IgD-negative memory B cell (primary cell): ENCODE data around the gene SMIM17. TPM values are rescaled to one million over a fixed set of nuclear protein-coding genes. Genes with fewer than 3 reads are reported as not detected.
"Not testable (repeated sequence)": the region's sequence is repeated elsewhere in the genome, so short reads cannot be mapped to it uniquely, and the experiment has no call there.

Experiments
- H3K27ac Mint-ChIP-seq, 3 donors: one replicate each; pipeline ENCODE4 v1.8.0; 2020 to 2022; ENCODE audit warnings: mild to moderate bottlenecking in 3 of 3, mixed read lengths in 3 of 3, moderate library complexity in 1 of 3
- H3K27me3 Mint-ChIP-seq: one replicate; pipeline ENCODE4 v1.8.0; 2021; ENCODE audit warnings: mixed read lengths
- H3K36me3 Mint-ChIP-seq: one replicate; pipeline ENCODE4 v1.8.0; 2020; ENCODE audit warnings: mild to moderate bottlenecking, mixed read lengths
- H3K4me1 Mint-ChIP-seq, 3 donors: one replicate each; pipeline ENCODE4 v1.8.0; 2020 to 2022; ENCODE audit warnings: mixed read lengths in 3 of 3, mild to moderate bottlenecking in 1 of 3
- H3K4me3 Mint-ChIP-seq, 4 donors: one replicate each; pipeline ENCODE4 v1.8.0; 2020 to 2022; ENCODE audit warnings: mild to moderate bottlenecking in 4 of 4, mixed read lengths in 4 of 4, moderate library complexity in 3 of 4
- H3K9me3 Mint-ChIP-seq, 3 donors: one replicate each; pipeline ENCODE4 v1.8.0; 2020 to 2021; ENCODE audit warnings: mixed read lengths in 3 of 3, mild to moderate bottlenecking in 1 of 3
- polyA plus RNA-seq: library from polyadenylated mRNA; unstranded; fragments of 300-500 nt; fragmentation: Illumina TruSeq; gene quantifications from one replicate; pipeline ENCODE4 v1.2.3, GENCODE V29; 2021

Gene SMIM17
- polyA plus RNA-seq, 1 donor from 2014 or later, result not detected

GRCh38 chr19:56670401-56670960 lies 27.5 kb downstream of the SMIM17 start:
- H3K36me3 Mint-ChIP-seq, result no peaks in the 10 kb centered on the region
- H3K9me3 Mint-ChIP-seq, result no peaks in the 10 kb centered on the region
- H3K27ac Mint-ChIP-seq, result no peak overlapping the region

GRCh38 chr19:56670961-56671612 lies 28.1 kb downstream of the SMIM17 start:
- Mint-ChIP-seq H3K36me3 (no peaks in the 10 kb centered on the region), H3K27me3 (no peaks in the 10 kb centered on the region), H3K9me3 (no peaks in the 10 kb centered on the region), H3K4me3 (peak overlapping the region; percentile 91 to 98 (median 96)), H3K4me1 (peaks cover 3 to 6% (median 4%) of the 10 kb centered on the region in 3 donors), H3K27ac (peak overlapping the region in 2 of 3 donors; percentile 16 to 96)

More at GRCh38 chr19:56670401-56670960, 27.5 kb downstream of the SMIM17 start:
- Mint-ChIP-seq H3K4me1 (peaks cover 3 to 6% (median 4%) of the 10 kb centered on the region in 3 donors), H3K4me3 (peak overlapping the region; percentile 52 to 98 (median 94)), H3K27me3 (no peaks in the 10 kb centered on the region)

GRCh38 chr19:56671613-56671994 lies 28.6 kb downstream of the SMIM17 start, which contains the start of gene ZNF835:
ZNF835 (minus strand) TSS chr19:56671757; CDS start chr19:56665198, 6,559 bp downstream.
- H3K9me3 Mint-ChIP-seq, result peaks cover 0 to 3% (median 0%) of the 10 kb centered on the region in 3 donors
- peak within 1 kb of the TSS; percentile 91 to 98 (median 96) for H3K4me3 Mint-ChIP-seq
- no peaks in the 10 kb centered on the region for H3K27me3 Mint-ChIP-seq
- peaks cover 3 to 6% (median 4%) of the 10 kb centered on the region in 3 donors for H3K4me1 Mint-ChIP-seq
- H3K27ac Mint-ChIP-seq, result peak within 1 kb of the TSS in 2 of 3 donors; percentile 16 to 96
- H3K36me3 Mint-ChIP-seq, result no peaks in the 10 kb centered on the region

GRCh38 chr19:56672610-56673009 lies 29.7 kb downstream of the SMIM17 start:
- H3K27me3 Mint-ChIP-seq, H3K9me3 Mint-ChIP-seq, H3K27ac Mint-ChIP-seq, H3K36me3 Mint-ChIP-seq, H3K4me1 Mint-ChIP-seq: not testable (repeated sequence)
- H3K4me3 Mint-ChIP-seq, result peak overlapping the region in 1 of 4 donors; percentile 72

- Mint-ChIP-seq H3K4me1 (no peaks in the 10 kb centered on the region), H3K4me3 (no peak overlapping the region), H3K9me3 (peaks cover 3 to 11% (median 5%) of the 10 kb centered on the region in 3 donors)
These were observed 35.2 kb downstream of the SMIM17 start for GRCh38 chr19:56678205-56678604.

GRCh38 chr19:56681702-56682101 lies 38.7 kb downstream of the SMIM17 start:
- no peaks in the 10 kb centered on the region for H3K4me1 Mint-ChIP-seq
- no peak overlapping the region for H3K4me3 Mint-ChIP-seq
- H3K27me3 Mint-ChIP-seq, result no peaks in the 10 kb centered on the region
- H3K27ac Mint-ChIP-seq, result no peak overlapping the region
- H3K9me3 Mint-ChIP-seq, result peaks cover 5 to 12% (median 8%) of the 10 kb centered on the region in 3 donors
- H3K36me3 Mint-ChIP-seq, result peaks cover 3% of the 10 kb centered on the region

More at GRCh38 chr19:56678205-56678604, 35.2 kb downstream of the SMIM17 start:
- Mint-ChIP-seq H3K36me3 (no peaks in the 10 kb centered on the region), H3K27me3 (no peaks in the 10 kb centered on the region), H3K27ac (no peak overlapping the region)

GRCh38 chr19:56683116-56683515 lies 40.2 kb downstream of the SMIM17 start:
- H3K4me1 Mint-ChIP-seq, result no peaks in the 10 kb centered on the region
- no peak overlapping the region for H3K27ac Mint-ChIP-seq
- H3K27me3 Mint-ChIP-seq, result no peaks in the 10 kb centered on the region
- peaks cover 3% of the 10 kb centered on the region for H3K36me3 Mint-ChIP-seq
- H3K4me3 Mint-ChIP-seq, result no peak overlapping the region
- H3K9me3 Mint-ChIP-seq, result peaks cover 5 to 19% (median 13%) of the 10 kb centered on the region in 3 donors

- Mint-ChIP-seq H3K4me3 (no peak overlapping the region), H3K4me1 (no peaks in the 10 kb centered on the region), H3K27me3 (no peaks in the 10 kb centered on the region), H3K9me3 (peaks cover 7 to 17% (median 13%) of the 10 kb centered on the region in 3 donors), H3K36me3 (peaks cover 3% of the 10 kb centered on the region), H3K27ac (no peak overlapping the region)
These were observed 44.1 kb downstream of the SMIM17 start for GRCh38 chr19:56687031-56687430.

GRCh38 chr19:56689198-56689597 lies 46.2 kb downstream of the SMIM17 start:
- no peak overlapping the region for H3K27ac Mint-ChIP-seq
- H3K36me3 Mint-ChIP-seq, result peaks cover 3% of the 10 kb centered on the region
- peaks cover 8 to 24% (median 24%) of the 10 kb centered on the region in 3 donors for H3K9me3 Mint-ChIP-seq

GRCh38 chr19:56690670-56691069 lies 47.7 kb downstream of the SMIM17 start:
- Mint-ChIP-seq H3K4me3 (no peak overlapping the region), H3K4me1 (no peaks in the 10 kb centered on the region), H3K9me3 (peaks cover 10 to 24% (median 19%) of the 10 kb centered on the region in 3 donors), H3K36me3 (peaks cover 3% of the 10 kb centered on the region), H3K27ac (no peak overlapping the region), H3K27me3 (no peaks in the 10 kb centered on the region)

More at GRCh38 chr19:56689198-56689597, 46.2 kb downstream of the SMIM17 start:
- Mint-ChIP-seq H3K4me1 (no peaks in the 10 kb centered on the region), H3K4me3 (no peak overlapping the region), H3K27me3 (no peaks in the 10 kb centered on the region)

- H3K36me3 Mint-ChIP-seq, result no peaks in the 10 kb centered on the region
- H3K27ac Mint-ChIP-seq, result peak overlapping the region in 1 of 3 donors; percentile 68
- no peaks in the 10 kb centered on the region for H3K27me3 Mint-ChIP-seq
- no peak overlapping the region for H3K4me3 Mint-ChIP-seq
- H3K9me3 Mint-ChIP-seq, result peaks cover 10 to 19% (median 14%) of the 10 kb centered on the region in 3 donors
- no peaks in the 10 kb centered on the region for H3K4me1 Mint-ChIP-seq
These were observed 49.4 kb downstream of the SMIM17 start for GRCh38 chr19:56692206-56692895.

GRCh38 chr19:56699552-56699951 lies 56.6 kb downstream of the SMIM17 start:
- H3K4me3 Mint-ChIP-seq, result no peak overlapping the region
- peaks cover 6 to 16% (median 16%) of the 10 kb centered on the region in 3 donors for H3K9me3 Mint-ChIP-seq
- H3K36me3 Mint-ChIP-seq, result no peaks in the 10 kb centered on the region
- no peaks in the 10 kb centered on the region for H3K4me1 Mint-ChIP-seq
- no peaks in the 10 kb centered on the region for H3K27me3 Mint-ChIP-seq
- H3K27ac Mint-ChIP-seq, result no peak overlapping the region

GRCh38 chr19:56701895-56702294 lies 58.9 kb downstream of the SMIM17 start:
- no peaks in the 10 kb centered on the region for H3K36me3 Mint-ChIP-seq
- H3K27me3 Mint-ChIP-seq, result no peaks in the 10 kb centered on the region
- peaks cover 6 to 23% (median 22%) of the 10 kb centered on the region in 3 donors for H3K9me3 Mint-ChIP-seq
- no peak overlapping the region for H3K27ac Mint-ChIP-seq
- H3K4me1 Mint-ChIP-seq, result no peaks in the 10 kb centered on the region
- H3K4me3 Mint-ChIP-seq, result no peak overlapping the region

GRCh38 chr19:56705939-56706338 lies 63.0 kb downstream of the SMIM17 start:
- no peaks in the 10 kb centered on the region for H3K36me3 Mint-ChIP-seq
- no peaks in the 10 kb centered on the region for H3K4me1 Mint-ChIP-seq
- no peak overlapping the region for H3K4me3 Mint-ChIP-seq
- H3K9me3 Mint-ChIP-seq, result peaks cover 10 to 32% (median 19%) of the 10 kb centered on the region in 3 donors
- no peaks in the 10 kb centered on the region for H3K27me3 Mint-ChIP-seq
- H3K27ac Mint-ChIP-seq, result no peak overlapping the region
